Epidermal melanocyte (primary cell): ENCODE data around the gene ELL.

ENCODE experiments used
- DNase-seq: peaks from one replicate; pipeline ENCODE4 v3.0.0; 2011; ENCODE audit warnings: low spot score; ENCODE audit not compliant: insufficient read length

Gene ELL

GRCh38 chr19:18490728-18491127 is 31.1 kb downstream of the ELL start:
- no peak for DNase-seq

GRCh38 chr19:18489627-18490184 is 32.2 kb downstream of the ELL start:
- DNase-seq = no peak

- DNase-seq = no peak
Measured at GRCh38 chr19:18488838-18489626, 32.8 kb downstream of the ELL start.

- no peak for DNase-seq
Measured at GRCh38 chr19:18488403-18488723, 33.5 kb downstream of the ELL start.

- peak; percentile 72 for DNase-seq
Measured at GRCh38 chr19:18487576-18488402, 34.1 kb downstream of the ELL start.

- DNase-seq = no peak
Measured at GRCh38 chr19:18486746-18487145, 35.1 kb downstream of the ELL start.

GRCh38 chr19:18484992-18485391 is 36.9 kb downstream of the ELL start:
- no peak for DNase-seq

- no peak for DNase-seq
Measured at GRCh38 chr19:18483119-18483890, 38.6 kb downstream of the ELL start.

- DNase-seq = no peak
Measured at GRCh38 chr19:18481505-18482222, 40.2 kb downstream of the ELL start.

GRCh38 chr19:18480006-18480691 is 41.7 kb downstream of the ELL start:
- DNase-seq = no peak

GRCh38 chr19:18478545-18479311 is 43.1 kb downstream of the ELL start:
- peak; percentile 92 for DNase-seq

- DNase-seq = no peak
Measured at GRCh38 chr19:18477974-18478373, 43.9 kb downstream of the ELL start.

GRCh38 chr19:18477042-18477779 is 44.7 kb downstream of the ELL start:
- no peak for DNase-seq

GRCh38 chr19:18476507-18477041 is 45.3 kb downstream of the ELL start:
- no peak for DNase-seq

GRCh38 chr19:18475762-18476331 is 46.0 kb downstream of the ELL start:
- no peak for DNase-seq

- no peak for DNase-seq
Measured at GRCh38 chr19:18475004-18475453, 46.8 kb downstream of the ELL start.

- DNase-seq = no peak
Measured at GRCh38 chr19:18474366-18474887, 47.4 kb downstream of the ELL start.

- DNase-seq = no peak
Measured at GRCh38 chr19:18473706-18474087, 48.2 kb downstream of the ELL start.
